Measurements from ENCODE around the gene FLNB. TPM values are rescaled to one million over a fixed set of nuclear protein-coding genes. Genes with fewer than 3 reads are reported as not detected.

Gene FLNB
- total and polyA plus RNA-seq, 2 of the 13 experiments (the other 11 are each of a cell fraction or from before 2014, with no cell fraction given) = 106 to 130 TPM

- TF ChIP-seq, protein P1, sequence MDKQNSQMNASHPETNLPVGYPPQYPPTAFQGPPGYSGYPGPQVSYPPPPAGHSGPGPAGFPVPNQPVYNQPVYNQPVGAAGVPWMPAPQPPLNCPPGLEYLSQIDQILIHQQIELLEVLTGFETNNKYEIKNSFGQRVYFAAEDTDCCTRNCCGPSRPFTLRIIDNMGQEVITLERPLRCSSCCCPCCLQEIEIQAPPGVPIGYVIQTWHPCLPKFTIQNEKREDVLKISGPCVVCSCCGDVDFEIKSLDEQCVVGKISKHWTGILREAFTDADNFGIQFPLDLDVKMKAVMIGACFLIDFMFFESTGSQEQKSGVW (CRISPR knock-in tag; IDR thresholded peaks at IDR 0.05; ENCODE audit: borderline replicate concordance) = no peak
- TF ChIP-seq NR3C1 (CRISPR knock-in tag; IDR thresholded peaks at IDR 0.05) (no peak), CREB3 (CRISPR knock-in tag; IDR thresholded peaks at IDR 0.05) (no peak), KLF11 (CRISPR knock-in tag; IDR thresholded peaks at IDR 0.05) (no peak), SUZ12 (IDR thresholded peaks at IDR 0.05; ENCODE audit: low read depth, low read length) (no peak), ZNF780A (CRISPR knock-in tag; IDR thresholded peaks at IDR 0.05) (no peak), MLX (CRISPR knock-in tag; IDR thresholded peaks at IDR 0.05) (no peak), ZNF33B (CRISPR knock-in tag; IDR thresholded peaks at IDR 0.05) (no peak), YEATS4 (CRISPR knock-in tag; IDR thresholded peaks at IDR 0.05; ENCODE audit: borderline replicate concordance) (no peak), PRDM4 (CRISPR knock-in tag; IDR thresholded peaks at IDR 0.05; ENCODE audit: borderline replicate concordance) (no peak), ZNF510 (CRISPR knock-in tag; IDR thresholded peaks at IDR 0.05; ENCODE audit: low read depth) (no peak), SRSF1 (optimal IDR thresholded peaks at IDR 0.05; ENCODE audit: low read depth, low read length) (no peak), FOSL2 (CRISPR knock-in tag; IDR thresholded peaks at IDR 0.05) (peak; percentile 38; the same call in 1 of the 2 replicates), NFE2L2 (IDR thresholded peaks at IDR 0.05; ENCODE audit: low read length) (no peak), HNF4A (CRISPR knock-in tag; IDR thresholded peaks at IDR 0.05) (peak; percentile 80), NFYC (CRISPR knock-in tag; IDR thresholded peaks at IDR 0.05) (no peak), ZNF567 (CRISPR knock-in tag; IDR thresholded peaks at IDR 0.05; ENCODE audit: borderline replicate concordance) (no peak), ZC3H4 (CRISPR knock-in tag; IDR thresholded peaks at IDR 0.05; ENCODE audit: borderline replicate concordance) (no peak), RBM39 (IDR thresholded peaks at IDR 0.05; ENCODE audit: low read depth, low read length, poor library complexity, severe bottlenecking) (no peak), TP53 (CRISPR knock-in tag; conservative IDR thresholded peaks at IDR 0.05) (no peak), NKX3-1 (CRISPR knock-in tag; IDR thresholded peaks at IDR 0.05) (no peak), KAT8 (CRISPR knock-in tag; IDR thresholded peaks at IDR 0.05) (no peak)
- TF ChIP-seq, protein P2, sequence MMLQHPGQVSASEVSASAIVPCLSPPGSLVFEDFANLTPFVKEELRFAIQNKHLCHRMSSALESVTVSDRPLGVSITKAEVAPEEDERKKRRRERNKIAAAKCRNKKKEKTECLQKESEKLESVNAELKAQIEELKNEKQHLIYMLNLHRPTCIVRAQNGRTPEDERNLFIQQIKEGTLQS (CRISPR knock-in tag; IDR thresholded peaks at IDR 0.05) = no peak
- TF ChIP-seq, protein P3, sequence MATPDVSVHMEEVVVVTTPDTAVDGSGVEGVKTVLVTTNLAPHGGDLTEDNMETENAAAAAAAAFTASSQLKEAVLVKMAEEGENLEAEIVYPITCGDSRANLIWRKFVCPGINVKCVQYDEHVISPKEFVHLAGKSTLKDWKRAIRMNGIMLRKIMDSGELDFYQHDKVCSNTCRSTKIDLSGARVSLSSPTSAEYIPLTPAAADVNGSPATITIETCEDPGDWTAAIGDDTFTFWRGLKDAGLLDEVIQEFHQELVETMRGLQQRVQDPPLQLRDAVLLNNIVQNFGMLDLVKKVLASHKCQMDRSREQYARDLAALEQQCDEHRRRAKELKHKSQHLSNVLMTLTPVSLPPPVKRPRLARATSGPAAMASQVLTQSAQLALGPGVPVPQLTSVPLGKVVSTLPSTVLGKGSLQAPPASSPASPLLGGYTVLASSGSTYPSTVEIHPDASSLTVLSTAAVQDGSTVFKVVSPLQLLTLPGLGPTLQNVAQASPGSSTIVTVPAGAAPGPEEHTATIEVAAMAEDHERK (CRISPR knock-in tag; IDR thresholded peaks at IDR 0.05; ENCODE audit: low read depth) = no peak
- TF ChIP-seq, protein P4, sequence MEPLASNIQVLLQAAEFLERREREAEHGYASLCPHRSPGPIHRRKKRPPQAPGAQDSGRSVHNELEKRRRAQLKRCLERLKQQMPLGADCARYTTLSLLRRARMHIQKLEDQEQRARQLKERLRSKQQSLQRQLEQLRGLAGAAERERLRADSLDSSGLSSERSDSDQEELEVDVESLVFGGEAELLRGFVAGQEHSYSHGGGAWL (CRISPR knock-in tag; IDR thresholded peaks at IDR 0.05) = no peak
Observed at GRCh38 chr3:58111513-58112184, 103.4 kb downstream of the FLNB start (continued).
